NCI-H2171 treated with DMSO at 0.1 percent for 48 hours (cell line): ENCODE results near the gene FLOT1.
A peak's percentile ranks its signal among the peaks of the same experiment; 100 is the strongest.

ENCODE experiments used
- DNase-seq: peaks from one replicate; lab custom pipeline; 2025; lab: John Stamatoyannopoulos, UW

The FLOT1 gene

GRCh38 chr6:30679765-30680535 is 62.5 kb downstream of the FLOT1 start:
- no peak for DNase-seq

GRCh38 chr6:30678964-30679726 is 63.3 kb downstream of the FLOT1 start:
- DNase-seq: peak; percentile 46
